Measurements from ENCODE around the gene ATP8A2.

Gene ATP8A2

GRCh38 chr13:25836574-25837336 lies 465.0 kb downstream of the ATP8A2 start:
- no peaks in the 10 kb centered on the region for H3K36me3 ChIP-seq (ENCODE audit: control insufficient read depth, insufficient read depth, low read length)
- H3K9ac ChIP-seq (ENCODE audit: low read depth, low read length) = no peak overlapping the region
- H3K4me3 ChIP-seq (ENCODE audit: low read depth, low read length) = no peak overlapping the region
- no peaks in the 10 kb centered on the region for H3K9me3 ChIP-seq (ENCODE audit: control insufficient read depth, insufficient read depth, low read length)
- no peaks in the 10 kb centered on the region for H3K27me3 ChIP-seq (ENCODE audit: control insufficient read depth, insufficient read depth, low read length)
- H3K4me1 ChIP-seq (ENCODE audit: control insufficient read depth, insufficient read depth, low read length) = no peaks in the 10 kb centered on the region

- Histone ChIP-seq H3K27me3 (ENCODE audit: control insufficient read depth, insufficient read depth, low read length) (no peaks in the 10 kb centered on the region), H3K4me3 (ENCODE audit: low read depth, low read length) (no peak overlapping the region), H3K4me1 (ENCODE audit: control insufficient read depth, insufficient read depth, low read length) (no peaks in the 10 kb centered on the region), H3K36me3 (ENCODE audit: control insufficient read depth, insufficient read depth, low read length) (no peaks in the 10 kb centered on the region), H3K9me3 (ENCODE audit: control insufficient read depth, insufficient read depth, low read length) (no peaks in the 10 kb centered on the region), H3K9ac (ENCODE audit: low read depth, low read length) (no peak overlapping the region)
Observed at GRCh38 chr13:25839371-25839770, 467.6 kb downstream of the ATP8A2 start.

GRCh38 chr13:25840261-25840660 lies 468.5 kb downstream of the ATP8A2 start:
- Histone ChIP-seq H3K4me1 (ENCODE audit: control insufficient read depth, insufficient read depth, low read length) (no peaks in the 10 kb centered on the region), H3K4me3 (ENCODE audit: low read depth, low read length) (no peak overlapping the region), H3K9me3 (ENCODE audit: control insufficient read depth, insufficient read depth, low read length) (no peaks in the 10 kb centered on the region), H3K36me3 (ENCODE audit: control insufficient read depth, insufficient read depth, low read length) (no peaks in the 10 kb centered on the region), H3K9ac (ENCODE audit: low read depth, low read length) (no peak overlapping the region), H3K27me3 (ENCODE audit: control insufficient read depth, insufficient read depth, low read length) (no peaks in the 10 kb centered on the region)

- no peaks in the 10 kb centered on the region for H3K4me1 ChIP-seq (ENCODE audit: control insufficient read depth, insufficient read depth, low read length)
Observed at GRCh38 chr13:25840931-25841330, 469.2 kb downstream of the ATP8A2 start.

GRCh38 chr13:25843692-25844091 lies 471.9 kb downstream of the ATP8A2 start:
- no peaks in the 10 kb centered on the region for H3K36me3 ChIP-seq (ENCODE audit: control insufficient read depth, insufficient read depth, low read length)
- H3K27me3 ChIP-seq (ENCODE audit: control insufficient read depth, insufficient read depth, low read length) = no peaks in the 10 kb centered on the region
- no peaks in the 10 kb centered on the region for H3K9me3 ChIP-seq (ENCODE audit: control insufficient read depth, insufficient read depth, low read length)
- peaks cover 12% of the 10 kb centered on the region for H3K4me1 ChIP-seq (ENCODE audit: control insufficient read depth, insufficient read depth, low read length)
- H3K4me3 ChIP-seq (ENCODE audit: low read depth, low read length) = no peak overlapping the region
- no peak overlapping the region for H3K9ac ChIP-seq (ENCODE audit: low read depth, low read length)

More at GRCh38 chr13:25840931-25841330, 469.2 kb downstream of the ATP8A2 start:
- H3K36me3 ChIP-seq (ENCODE audit: control insufficient read depth, insufficient read depth, low read length) = no peaks in the 10 kb centered on the region
- no peak overlapping the region for H3K4me3 ChIP-seq (ENCODE audit: low read depth, low read length)
- no peaks in the 10 kb centered on the region for H3K9me3 ChIP-seq (ENCODE audit: control insufficient read depth, insufficient read depth, low read length)
- H3K27me3 ChIP-seq (ENCODE audit: control insufficient read depth, insufficient read depth, low read length) = no peaks in the 10 kb centered on the region
- no peak overlapping the region for H3K9ac ChIP-seq (ENCODE audit: low read depth, low read length)

GRCh38 chr13:25844559-25845434 lies 473.0 kb downstream of the ATP8A2 start:
- Histone ChIP-seq H3K27me3 (ENCODE audit: control insufficient read depth, insufficient read depth, low read length) (no peaks in the 10 kb centered on the region), H3K36me3 (ENCODE audit: control insufficient read depth, insufficient read depth, low read length) (no peaks in the 10 kb centered on the region), H3K4me3 (ENCODE audit: low read depth, low read length) (no peak overlapping the region), H3K4me1 (ENCODE audit: control insufficient read depth, insufficient read depth, low read length) (peaks cover 12% of the 10 kb centered on the region), H3K9me3 (ENCODE audit: control insufficient read depth, insufficient read depth, low read length) (no peaks in the 10 kb centered on the region), H3K9ac (ENCODE audit: low read depth, low read length) (no peak overlapping the region)

- H3K9ac ChIP-seq (ENCODE audit: low read depth, low read length) = no peak overlapping the region
- H3K4me1 ChIP-seq (ENCODE audit: control insufficient read depth, insufficient read depth, low read length) = peaks cover 12% of the 10 kb centered on the region
- H3K4me3 ChIP-seq (ENCODE audit: low read depth, low read length) = no peak overlapping the region
- no peaks in the 10 kb centered on the region for H3K36me3 ChIP-seq (ENCODE audit: control insufficient read depth, insufficient read depth, low read length)
- no peaks in the 10 kb centered on the region for H3K27me3 ChIP-seq (ENCODE audit: control insufficient read depth, insufficient read depth, low read length)
- H3K9me3 ChIP-seq (ENCODE audit: control insufficient read depth, insufficient read depth, low read length) = no peaks in the 10 kb centered on the region
Observed at GRCh38 chr13:25846222-25846984, 474.6 kb downstream of the ATP8A2 start.

- H3K4me1 ChIP-seq (ENCODE audit: control insufficient read depth, insufficient read depth, low read length) = peaks cover 12% of the 10 kb centered on the region
- no peaks in the 10 kb centered on the region for H3K9me3 ChIP-seq (ENCODE audit: control insufficient read depth, insufficient read depth, low read length)
- no peak overlapping the region for H3K4me3 ChIP-seq (ENCODE audit: low read depth, low read length)
- no peaks in the 10 kb centered on the region for H3K27me3 ChIP-seq (ENCODE audit: control insufficient read depth, insufficient read depth, low read length)
- H3K36me3 ChIP-seq (ENCODE audit: control insufficient read depth, insufficient read depth, low read length) = no peaks in the 10 kb centered on the region
- H3K9ac ChIP-seq (ENCODE audit: low read depth, low read length) = no peak overlapping the region
Observed at GRCh38 chr13:25847145-25847544, 475.4 kb downstream of the ATP8A2 start.

GRCh38 chr13:25847635-25848626 lies 476.2 kb downstream of the ATP8A2 start:
- H3K4me3 ChIP-seq (ENCODE audit: low read depth, low read length) = no peak overlapping the region
- H3K4me1 ChIP-seq (ENCODE audit: control insufficient read depth, insufficient read depth, low read length) = peaks cover 12% of the 10 kb centered on the region
- H3K9me3 ChIP-seq (ENCODE audit: control insufficient read depth, insufficient read depth, low read length) = no peaks in the 10 kb centered on the region
- no peak overlapping the region for H3K9ac ChIP-seq (ENCODE audit: low read depth, low read length)
- H3K36me3 ChIP-seq (ENCODE audit: control insufficient read depth, insufficient read depth, low read length) = no peaks in the 10 kb centered on the region
- H3K27me3 ChIP-seq (ENCODE audit: control insufficient read depth, insufficient read depth, low read length) = no peaks in the 10 kb centered on the region

GRCh38 chr13:25848812-25849745 lies 477.3 kb downstream of the ATP8A2 start:
- Histone ChIP-seq H3K27me3 (ENCODE audit: control insufficient read depth, insufficient read depth, low read length) (no peaks in the 10 kb centered on the region), H3K9ac (ENCODE audit: low read depth, low read length) (no peak overlapping the region), H3K4me1 (ENCODE audit: control insufficient read depth, insufficient read depth, low read length) (peaks cover 12% of the 10 kb centered on the region), H3K9me3 (ENCODE audit: control insufficient read depth, insufficient read depth, low read length) (no peaks in the 10 kb centered on the region), H3K4me3 (ENCODE audit: low read depth, low read length) (no peak overlapping the region), H3K36me3 (ENCODE audit: control insufficient read depth, insufficient read depth, low read length) (no peaks in the 10 kb centered on the region)

Data from iPS-15b (cell line).